ENCODE measurements around the gene WSCD1. TPM values are rescaled to one million over a fixed set of nuclear protein-coding genes. Genes with fewer than 3 reads are reported as not detected.

WSCD1 gene
- polyA plus RNA-seq, 1 donor from 2014 or later = 9.5 TPM

DNA sequence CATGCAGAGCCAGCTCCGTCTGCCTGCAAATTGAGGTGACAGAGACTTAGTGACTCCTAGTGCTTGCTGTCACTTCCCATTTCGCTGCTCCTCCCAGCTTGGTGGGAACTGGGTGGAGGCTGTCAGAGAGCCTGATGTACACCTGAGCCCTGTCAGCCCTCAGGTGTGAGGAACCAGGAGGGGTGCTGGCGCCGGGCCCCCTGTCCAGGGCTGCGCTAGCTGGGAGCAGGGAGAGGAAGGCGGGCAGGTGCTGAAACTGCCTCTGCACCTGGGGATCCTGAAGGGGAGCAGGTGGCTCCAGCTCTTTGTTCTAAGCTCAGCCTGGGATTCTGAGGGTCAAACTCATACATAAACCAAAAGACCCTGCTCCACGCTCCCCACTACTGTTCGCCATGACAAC, 10.8 kb upstream of the WSCD1 start:
- H3K4me3 ChIP-seq (ENCODE audit: low read length) = no peak overlapping the region
- no peaks in the 10 kb centered on the region for H4K20me1 ChIP-seq (ENCODE audit: insufficient read depth)
- H3K27ac ChIP-seq (ENCODE audit: low read length) = no peak overlapping the region
- no peaks in the 10 kb centered on the region for H3K9me2 ChIP-seq (ENCODE audit: insufficient read depth, low read length)
- H3K27me3 ChIP-seq (ENCODE audit: insufficient read depth, low read depth, low read length) = no peaks in the 10 kb centered on the region
- no peak overlapping the region for H3K9ac ChIP-seq (ENCODE audit: low read length)
- no peak overlapping the region for H3K4me2 ChIP-seq (ENCODE audit: low read length)
- TF ChIP-seq TAF1 (IDR thresholded peaks at IDR 0.05; ENCODE audit: low read depth) (no peak), POLR2AphosphoS5 (IDR thresholded peaks at IDR 0.05) (no peak), MXI1 (conservative IDR thresholded peaks at IDR 0.05; ENCODE audit: poor library complexity, severe bottlenecking) (no peak), SMC3 (conservative IDR thresholded peaks at IDR 0.05; ENCODE audit: poor library complexity) (no peak), EP300 (conservative IDR thresholded peaks at IDR 0.05; ENCODE audit: poor library complexity, severe bottlenecking) (no peak), EZH2 (IDR thresholded peaks at IDR 0.05; ENCODE audit: borderline replicate concordance, insufficient read depth, low read length, poor library complexity, severe bottlenecking) (no peak), RAD21 (conservative IDR thresholded peaks at IDR 0.05) (no peak)
- TF ChIP-seq, protein P1, sequence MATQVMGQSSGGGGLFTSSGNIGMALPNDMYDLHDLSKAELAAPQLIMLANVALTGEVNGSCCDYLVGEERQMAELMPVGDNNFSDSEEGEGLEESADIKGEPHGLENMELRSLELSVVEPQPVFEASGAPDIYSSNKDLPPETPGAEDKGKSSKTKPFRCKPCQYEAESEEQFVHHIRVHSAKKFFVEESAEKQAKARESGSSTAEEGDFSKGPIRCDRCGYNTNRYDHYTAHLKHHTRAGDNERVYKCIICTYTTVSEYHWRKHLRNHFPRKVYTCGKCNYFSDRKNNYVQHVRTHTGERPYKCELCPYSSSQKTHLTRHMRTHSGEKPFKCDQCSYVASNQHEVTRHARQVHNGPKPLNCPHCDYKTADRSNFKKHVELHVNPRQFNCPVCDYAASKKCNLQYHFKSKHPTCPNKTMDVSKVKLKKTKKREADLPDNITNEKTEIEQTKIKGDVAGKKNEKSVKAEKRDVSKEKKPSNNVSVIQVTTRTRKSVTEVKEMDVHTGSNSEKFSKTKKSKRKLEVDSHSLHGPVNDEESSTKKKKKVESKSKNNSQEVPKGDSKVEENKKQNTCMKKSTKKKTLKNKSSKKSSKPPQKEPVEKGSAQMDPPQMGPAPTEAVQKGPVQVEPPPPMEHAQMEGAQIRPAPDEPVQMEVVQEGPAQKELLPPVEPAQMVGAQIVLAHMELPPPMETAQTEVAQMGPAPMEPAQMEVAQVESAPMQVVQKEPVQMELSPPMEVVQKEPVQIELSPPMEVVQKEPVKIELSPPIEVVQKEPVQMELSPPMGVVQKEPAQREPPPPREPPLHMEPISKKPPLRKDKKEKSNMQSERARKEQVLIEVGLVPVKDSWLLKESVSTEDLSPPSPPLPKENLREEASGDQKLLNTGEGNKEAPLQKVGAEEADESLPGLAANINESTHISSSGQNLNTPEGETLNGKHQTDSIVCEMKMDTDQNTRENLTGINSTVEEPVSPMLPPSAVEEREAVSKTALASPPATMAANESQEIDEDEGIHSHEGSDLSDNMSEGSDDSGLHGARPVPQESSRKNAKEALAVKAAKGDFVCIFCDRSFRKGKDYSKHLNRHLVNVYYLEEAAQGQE (IDR thresholded peaks at IDR 0.05; ENCODE audit: borderline replicate concordance) = no peak
- TF ChIP-seq, protein P2, sequence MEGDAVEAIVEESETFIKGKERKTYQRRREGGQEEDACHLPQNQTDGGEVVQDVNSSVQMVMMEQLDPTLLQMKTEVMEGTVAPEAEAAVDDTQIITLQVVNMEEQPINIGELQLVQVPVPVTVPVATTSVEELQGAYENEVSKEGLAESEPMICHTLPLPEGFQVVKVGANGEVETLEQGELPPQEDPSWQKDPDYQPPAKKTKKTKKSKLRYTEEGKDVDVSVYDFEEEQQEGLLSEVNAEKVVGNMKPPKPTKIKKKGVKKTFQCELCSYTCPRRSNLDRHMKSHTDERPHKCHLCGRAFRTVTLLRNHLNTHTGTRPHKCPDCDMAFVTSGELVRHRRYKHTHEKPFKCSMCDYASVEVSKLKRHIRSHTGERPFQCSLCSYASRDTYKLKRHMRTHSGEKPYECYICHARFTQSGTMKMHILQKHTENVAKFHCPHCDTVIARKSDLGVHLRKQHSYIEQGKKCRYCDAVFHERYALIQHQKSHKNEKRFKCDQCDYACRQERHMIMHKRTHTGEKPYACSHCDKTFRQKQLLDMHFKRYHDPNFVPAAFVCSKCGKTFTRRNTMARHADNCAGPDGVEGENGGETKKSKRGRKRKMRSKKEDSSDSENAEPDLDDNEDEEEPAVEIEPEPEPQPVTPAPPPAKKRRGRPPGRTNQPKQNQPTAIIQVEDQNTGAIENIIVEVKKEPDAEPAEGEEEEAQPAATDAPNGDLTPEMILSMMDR (IDR thresholded peaks at IDR 0.05; ENCODE audit: poor library complexity, severe bottlenecking) = no peak
- H3K79me2 ChIP-seq (replicated peaks; ENCODE audit: insufficient read depth, low read length) = no peaks in the 10 kb centered on the region
- H3K36me3 ChIP-seq (ENCODE audit: insufficient read depth, low read length) = no peaks in the 10 kb centered on the region
- H3F3A ChIP-seq (ENCODE audit: insufficient read depth, low read length, poor library complexity, severe bottlenecking) = no peaks in the 10 kb centered on the region
- H2AFZ ChIP-seq (ENCODE audit: low read depth, low read length) = no peak overlapping the region
- H3K9me3 ChIP-seq (ENCODE audit: low read length) = no peaks in the 10 kb centered on the region

DNA sequence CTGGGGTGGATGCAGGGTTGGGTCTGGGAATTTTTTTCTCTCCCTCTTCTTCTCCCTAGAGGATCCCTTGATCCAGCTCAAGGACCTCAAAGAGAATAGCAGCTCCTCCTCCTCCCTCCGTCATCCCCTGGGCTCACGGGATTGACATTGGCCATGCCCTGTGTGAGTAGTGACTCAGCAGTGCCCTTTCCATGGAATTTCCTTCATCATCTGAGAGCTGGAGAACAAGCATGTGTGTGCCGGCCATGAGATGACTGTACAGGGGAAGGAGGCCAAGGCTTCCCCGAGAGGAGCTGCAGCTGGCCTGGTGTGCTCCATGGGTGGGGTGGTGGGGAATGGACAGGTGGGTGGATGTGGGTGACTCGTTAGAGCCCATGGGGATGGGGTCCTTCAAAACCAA, 8.9 kb upstream of the WSCD1 start:
- no peak overlapping the region for H3K27ac ChIP-seq (ENCODE audit: low read length)
- no peaks in the 10 kb centered on the region for H4K20me1 ChIP-seq (ENCODE audit: insufficient read depth)
- no peaks in the 10 kb centered on the region for H3K27me3 ChIP-seq (ENCODE audit: insufficient read depth, low read depth, low read length)
- no peak overlapping the region for H2AFZ ChIP-seq (ENCODE audit: low read depth, low read length)
- H3K9me3 ChIP-seq (ENCODE audit: low read length) = no peaks in the 10 kb centered on the region
- no peaks in the 10 kb centered on the region for H3F3A ChIP-seq (ENCODE audit: insufficient read depth, low read length, poor library complexity, severe bottlenecking)
- no peak overlapping the region for H3K4me3 ChIP-seq (ENCODE audit: low read length)
- no peaks in the 10 kb centered on the region for H3K36me3 ChIP-seq (ENCODE audit: insufficient read depth, low read length)
- H3K79me2 ChIP-seq (replicated peaks; ENCODE audit: insufficient read depth, low read length) = no peaks in the 10 kb centered on the region
- no peak overlapping the region for H3K4me2 ChIP-seq (ENCODE audit: low read length)
- TF ChIP-seq POLR2AphosphoS5 (IDR thresholded peaks at IDR 0.05) (no peak), SMC3 (conservative IDR thresholded peaks at IDR 0.05; ENCODE audit: poor library complexity) (no peak), MXI1 (conservative IDR thresholded peaks at IDR 0.05; ENCODE audit: poor library complexity, severe bottlenecking) (no peak), EP300 (conservative IDR thresholded peaks at IDR 0.05; ENCODE audit: poor library complexity, severe bottlenecking) (no peak), EZH2 (IDR thresholded peaks at IDR 0.05; ENCODE audit: borderline replicate concordance, insufficient read depth, low read length, poor library complexity, severe bottlenecking) (no peak), RAD21 (conservative IDR thresholded peaks at IDR 0.05) (no peak), TAF1 (IDR thresholded peaks at IDR 0.05; ENCODE audit: low read depth) (no peak)
- TF ChIP-seq, protein P1 (IDR thresholded peaks at IDR 0.05; ENCODE audit: borderline replicate concordance) = no peak
- TF ChIP-seq, protein P2 (IDR thresholded peaks at IDR 0.05; ENCODE audit: poor library complexity, severe bottlenecking) = no peak
- H3K9ac ChIP-seq (ENCODE audit: low read length) = no peak overlapping the region
- H3K9me2 ChIP-seq (ENCODE audit: insufficient read depth, low read length) = no peaks in the 10 kb centered on the region

Measured in neural cell (in vitro differentiated cells).